ENCODE measurements around the gene MYO16.

DNA sequence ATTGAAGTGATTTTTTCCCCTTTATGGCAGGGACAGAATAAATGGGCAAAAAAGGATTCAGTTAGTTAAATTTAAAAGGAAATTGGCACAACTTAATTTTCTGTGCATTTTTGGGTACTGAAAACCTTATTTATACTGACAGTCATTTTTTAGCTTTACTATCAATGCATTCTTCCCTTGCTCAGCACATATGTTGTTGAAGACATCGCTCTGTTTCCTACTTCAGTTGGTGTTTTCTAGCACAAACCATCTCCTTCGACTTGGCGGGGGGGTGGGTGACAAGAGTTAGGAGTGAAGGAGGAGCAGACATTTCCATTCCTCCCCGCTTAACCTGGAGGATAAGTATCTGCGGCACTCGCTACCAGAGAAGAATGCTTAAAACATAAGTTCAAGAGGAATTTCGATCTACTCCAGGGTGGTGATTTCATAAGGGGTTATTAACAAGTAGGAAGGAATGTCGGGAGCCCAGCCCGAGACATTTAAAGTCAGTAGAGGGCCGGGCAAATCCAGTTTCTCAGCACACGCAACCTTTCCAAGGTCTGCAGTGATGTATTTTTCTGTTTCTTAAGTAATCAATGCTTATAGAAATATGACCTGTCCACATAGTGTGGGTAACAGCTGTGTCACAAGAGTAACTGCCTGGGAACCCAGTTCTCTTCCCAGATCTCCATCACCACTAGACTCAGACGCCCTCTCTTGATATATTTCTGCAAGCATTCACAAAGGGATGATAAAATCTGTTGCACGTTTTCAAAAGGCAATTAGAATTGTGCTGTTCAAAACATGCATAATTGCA is 525.8 kb downstream of the MYO16 start:
- TF ChIP-seq, protein P1, sequence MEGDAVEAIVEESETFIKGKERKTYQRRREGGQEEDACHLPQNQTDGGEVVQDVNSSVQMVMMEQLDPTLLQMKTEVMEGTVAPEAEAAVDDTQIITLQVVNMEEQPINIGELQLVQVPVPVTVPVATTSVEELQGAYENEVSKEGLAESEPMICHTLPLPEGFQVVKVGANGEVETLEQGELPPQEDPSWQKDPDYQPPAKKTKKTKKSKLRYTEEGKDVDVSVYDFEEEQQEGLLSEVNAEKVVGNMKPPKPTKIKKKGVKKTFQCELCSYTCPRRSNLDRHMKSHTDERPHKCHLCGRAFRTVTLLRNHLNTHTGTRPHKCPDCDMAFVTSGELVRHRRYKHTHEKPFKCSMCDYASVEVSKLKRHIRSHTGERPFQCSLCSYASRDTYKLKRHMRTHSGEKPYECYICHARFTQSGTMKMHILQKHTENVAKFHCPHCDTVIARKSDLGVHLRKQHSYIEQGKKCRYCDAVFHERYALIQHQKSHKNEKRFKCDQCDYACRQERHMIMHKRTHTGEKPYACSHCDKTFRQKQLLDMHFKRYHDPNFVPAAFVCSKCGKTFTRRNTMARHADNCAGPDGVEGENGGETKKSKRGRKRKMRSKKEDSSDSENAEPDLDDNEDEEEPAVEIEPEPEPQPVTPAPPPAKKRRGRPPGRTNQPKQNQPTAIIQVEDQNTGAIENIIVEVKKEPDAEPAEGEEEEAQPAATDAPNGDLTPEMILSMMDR (IDR thresholded peaks at IDR 0.05): no peak
- no peak for TF ChIP-seq POLR2A (IDR thresholded peaks at IDR 0.05)
